Fibroblast of lung (primary cell): ENCODE measurements around the gene APOL2.
A peak's percentile ranks its signal among the peaks of the same experiment; 100 is the strongest.

ENCODE experiments used
- CTCF ChIP-seq, 2 donors: IDR thresholded peaks in 1 of 2; conservative IDR thresholded peaks in 1 of 2; 1 replicate in 1 of 2; 2 replicates in 1 of 2; pipeline ENCODE4 v1.5.1; 2011 to 2012; ENCODE audit warnings: low read length in 2 of 2, control low read depth in 1 of 2, inconsistent platforms in 1 of 2, low read depth in 1 of 2, mild to moderate bottlenecking in 1 of 2
- EZH2 ChIP-seq: IDR thresholded peaks from 2 replicates; pipeline ENCODE4 v1.5.1; 2012; ENCODE audit warnings: low read length, control low read depth, mild to moderate bottlenecking; ENCODE audit errors: missing control alignments

GRCh38 chr22:36277482-36278291 lies 38.4 kb upstream of the APOL2 start:
- peak; percentile 66 to 82 for TF ChIP-seq CTCF (conservative IDR thresholded peaks at IDR 0.05 in 1 of 2, IDR thresholded peaks at IDR 0.05 in 1 of 2; ENCODE audit: low read depth in 1 of 2, low read length in 2 of 2)
- TF ChIP-seq EZH2, result no peak
